ENCODE measurements around the gene OTULINL. TPM values are rescaled to one million over a fixed set of nuclear protein-coding genes. Genes with fewer than 3 reads are reported as not detected.

Gene OTULINL
- total RNA-seq, 1 donor from 2014 or later: 1.8 TPM

- no peak for DNase-seq (ENCODE audit: low spot score)
- intact Hi-C loops (cut with DNase I): no loop called here
Observed at GRCh38 chr5:14595891-14596290, 14.3 kb downstream of the OTULINL start.

DNA sequence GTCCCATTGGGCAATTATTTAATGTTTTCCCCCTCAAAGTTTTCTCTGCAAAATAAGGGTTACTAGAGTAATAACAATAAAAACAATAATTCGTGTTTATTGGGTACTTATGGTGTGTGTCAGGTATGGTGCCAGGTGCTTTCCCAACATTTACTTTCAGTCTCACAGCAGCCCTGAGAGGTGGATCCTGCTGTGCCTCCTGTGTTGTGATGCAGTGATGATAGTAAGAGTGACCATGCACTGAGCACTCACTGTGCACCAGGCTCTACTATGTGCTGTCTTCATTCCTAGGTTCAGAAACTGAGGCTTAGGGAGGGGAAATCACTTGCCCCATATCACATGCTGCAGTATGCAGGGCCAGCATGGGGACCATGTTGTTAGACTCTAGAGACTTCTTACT is 15.5 kb downstream of the OTULINL start:
- intact Hi-C loops (cut with DNase I): no loop called here
- DNase-seq (ENCODE audit: low spot score): no peak

GRCh38 chr5:14598225-14598624 is 16.6 kb downstream of the OTULINL start:
- intact Hi-C loops (cut with DNase I): no loop called here

GRCh38 chr5:14599476-14600127 is 18.0 kb downstream of the OTULINL start:
- intact Hi-C loops (cut with DNase I): no loop called here
- DNase-seq (ENCODE audit: low spot score): no peak

More at GRCh38 chr5:14598225-14598624, 16.6 kb downstream of the OTULINL start:
- no peak for DNase-seq (ENCODE audit: low spot score)

- intact Hi-C loops (cut with DNase I): no loop called here
- no peak for DNase-seq (ENCODE audit: low spot score)
Observed at GRCh38 chr5:14600846-14601245, 19.3 kb downstream of the OTULINL start.

DNA sequence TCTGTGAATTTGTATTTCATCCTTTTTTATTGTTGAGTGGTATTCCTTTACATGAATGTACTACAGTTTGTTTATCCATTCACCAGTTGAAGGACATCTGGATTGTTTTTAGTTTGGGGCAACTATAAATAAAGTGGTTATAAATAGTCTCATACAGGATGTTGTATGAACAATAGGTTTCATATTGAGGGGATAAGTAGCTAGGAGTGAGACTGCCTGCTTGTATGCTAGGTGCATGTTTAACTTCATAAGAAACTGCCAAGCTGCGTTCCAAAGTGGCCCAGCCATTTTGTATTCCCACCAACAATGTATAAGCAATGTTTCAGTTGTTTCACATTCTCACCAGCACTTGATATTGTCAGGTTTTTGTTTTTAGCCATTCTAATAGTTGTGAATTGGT is 21.5 kb downstream of the OTULINL start:
- intact Hi-C loops (cut with DNase I): no loop called here
- DNase-seq (ENCODE audit: low spot score): no peak

- intact Hi-C loops (cut with DNase I): no loop called here
- DNase-seq (ENCODE audit: low spot score): no peak
Observed at GRCh38 chr5:14607104-14607503, 25.5 kb downstream of the OTULINL start.

DNA sequence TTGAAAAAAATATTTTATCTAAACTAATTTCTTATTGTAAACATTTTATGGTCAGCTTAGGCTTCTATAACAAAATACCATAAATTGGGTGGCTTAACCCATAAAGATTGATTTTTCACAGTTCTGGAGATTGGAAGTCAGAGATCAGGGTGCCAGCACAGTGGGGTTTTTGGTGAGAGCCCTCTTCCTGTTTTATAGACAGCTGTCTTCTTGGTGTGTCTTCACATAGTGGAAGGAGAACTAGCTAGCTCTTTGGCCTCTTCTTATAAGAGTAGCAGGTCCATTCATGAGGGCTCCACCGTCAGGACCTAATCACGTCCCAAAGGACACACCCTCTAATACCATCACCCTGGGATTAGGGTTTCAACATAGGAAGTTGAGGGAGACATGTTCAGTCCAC is 26.6 kb downstream of the OTULINL start:
- intact Hi-C loops (cut with DNase I): no loop called here
- no peak for DNase-seq (ENCODE audit: low spot score)

- no peak for DNase-seq (ENCODE audit: low spot score)
- intact Hi-C loops (cut with DNase I): no loop called here
Observed at GRCh38 chr5:14611737-14612136, 30.1 kb downstream of the OTULINL start.

DNA sequence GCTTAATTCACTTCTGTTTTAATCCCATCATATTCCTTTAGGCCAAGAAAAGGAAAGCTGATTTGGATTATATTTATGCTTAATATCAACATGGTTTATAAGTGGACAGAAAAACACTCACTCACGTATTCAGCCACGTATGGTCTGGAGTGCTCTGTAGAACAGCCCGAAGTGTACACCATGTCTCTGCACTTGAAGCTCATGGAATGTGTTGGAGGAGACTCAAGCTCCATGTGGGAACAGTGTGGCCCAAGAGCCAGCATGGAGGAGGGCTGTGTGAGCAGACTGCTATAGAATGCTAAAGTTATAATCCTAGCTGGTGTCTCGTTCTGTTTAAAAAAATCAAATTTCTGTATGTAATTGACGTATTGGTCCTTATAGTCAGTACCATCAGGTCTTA is 32.9 kb downstream of the OTULINL start:
- no peak for DNase-seq (ENCODE audit: low spot score)
- intact Hi-C loops (cut with DNase I): no loop called here

DNA sequence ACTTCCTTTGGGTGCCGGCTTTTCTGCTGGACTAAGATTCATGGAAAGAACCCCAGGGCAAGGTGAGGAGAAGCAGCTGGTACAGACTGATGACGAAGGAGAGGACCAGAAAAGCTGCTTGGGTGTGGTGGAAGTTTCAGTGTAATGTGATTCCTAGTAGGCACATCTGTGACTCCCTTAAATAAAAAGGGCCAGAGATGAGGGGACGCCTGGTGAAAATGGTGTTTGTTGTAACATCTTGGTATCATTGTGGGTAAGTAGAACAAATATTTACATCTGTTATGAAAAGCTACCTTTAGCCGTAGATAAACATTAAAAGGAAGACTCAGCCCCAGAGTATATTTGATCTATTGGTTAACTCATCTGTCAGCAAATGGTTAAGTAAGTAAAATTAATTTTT is 33.8 kb downstream of the OTULINL start:
- no peak for DNase-seq (ENCODE audit: low spot score)
- intact Hi-C loops (cut with DNase I): no loop called here

DNA sequence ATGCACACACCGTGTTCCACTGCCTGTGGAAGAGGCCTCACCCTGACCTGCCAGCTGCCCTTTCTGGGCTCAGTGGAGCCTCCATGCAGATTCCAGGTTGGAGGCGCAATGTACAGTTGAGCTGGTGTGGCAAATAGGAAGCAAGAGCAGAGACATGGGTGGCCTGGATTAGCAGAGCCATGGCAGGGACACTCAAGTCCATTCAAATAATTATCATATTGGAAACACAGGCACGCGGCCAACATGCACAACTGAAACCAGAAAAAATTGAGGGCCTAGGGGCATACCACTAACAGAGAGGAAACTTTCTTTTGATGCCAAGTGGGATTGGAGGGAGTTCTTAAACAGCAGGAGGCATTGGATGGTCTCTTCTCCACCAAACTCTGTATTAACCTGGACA is 35.8 kb downstream of the OTULINL start:
- intact Hi-C loops (cut with DNase I): no loop called here

DNA sequence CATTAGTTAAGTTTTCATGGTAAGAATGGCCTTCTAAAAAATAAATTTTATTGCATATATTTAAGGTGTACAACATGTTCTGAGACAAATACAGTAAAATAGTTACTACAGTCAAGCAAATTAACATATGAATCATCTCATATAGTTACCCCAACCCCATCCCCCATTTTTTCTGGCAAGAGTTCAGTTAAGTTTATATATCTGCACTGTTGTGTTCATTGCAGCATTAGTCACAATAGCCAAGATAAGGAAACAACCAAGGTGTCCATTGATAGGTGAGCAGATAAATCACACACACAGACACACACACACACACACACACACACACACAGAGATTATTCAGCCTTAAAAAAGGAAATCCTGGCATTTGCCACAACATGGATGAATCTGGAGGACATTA is 45.7 kb downstream of the OTULINL start:
- no peak for DNase-seq (ENCODE audit: low spot score)
- intact Hi-C loops (cut with DNase I): no loop called here

More for the DNA sequence above, 35.8 kb downstream of the OTULINL start:
- DNase-seq (ENCODE audit: low spot score): no peak

- no peak for DNase-seq (ENCODE audit: low spot score)
- intact Hi-C loops (cut with DNase I): no loop called here
Observed at GRCh38 chr5:14628346-14628745, 46.8 kb downstream of the OTULINL start.

DNA sequence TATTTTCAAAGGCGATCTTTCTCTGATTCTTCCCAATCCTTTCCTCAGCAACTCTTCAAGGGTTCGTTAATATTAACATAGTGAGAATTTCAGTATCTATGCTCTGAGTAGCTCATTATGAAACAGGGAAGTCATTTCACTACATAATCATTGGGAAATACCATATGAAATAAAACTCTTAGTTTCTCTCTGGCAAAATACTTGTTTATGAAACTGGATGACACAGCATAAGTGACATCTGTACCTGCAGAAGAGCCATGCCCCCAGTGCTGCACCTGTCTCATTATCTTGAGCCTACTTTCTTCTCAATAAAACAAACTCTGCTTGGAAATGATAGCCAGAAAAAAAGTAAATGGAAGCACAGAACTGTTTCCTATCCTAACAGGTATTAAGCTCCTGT is 49.1 kb downstream of the OTULINL start:
- DNase-seq (ENCODE audit: low spot score): no peak
- intact Hi-C loops (cut with DNase I): no loop called here

DNA sequence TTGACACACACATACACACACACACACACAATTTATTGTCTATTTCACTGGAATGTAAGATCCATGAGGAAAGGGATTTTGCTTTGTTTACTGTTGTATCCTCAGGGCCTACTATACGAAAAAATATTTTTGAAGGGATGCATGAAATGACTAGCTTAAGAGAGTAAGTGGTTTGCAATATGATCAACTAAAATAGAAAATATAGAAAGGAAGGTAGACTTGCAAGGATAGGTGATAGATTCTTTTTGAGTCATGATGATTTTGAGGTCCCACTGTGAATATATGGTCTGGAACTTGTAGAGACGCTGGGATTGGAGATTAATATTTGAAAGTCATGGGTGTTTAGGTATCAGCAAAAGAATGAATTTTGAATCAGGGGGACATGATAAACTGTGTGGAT is 54.1 kb downstream of the OTULINL start:
- intact Hi-C loops (cut with DNase I): no loop called here
- no peak for DNase-seq (ENCODE audit: low spot score)

- DNase-seq (ENCODE audit: low spot score): no peak
- intact Hi-C loops (cut with DNase I): loop anchor here (10.0 kb wide), 1 partner anchor 146 kb away; no protein-coding TSS in a partner anchor
Observed at GRCh38 chr5:14640765-14641164, 59.2 kb downstream of the OTULINL start.

- intact Hi-C loops (cut with DNase I): loop anchor here (5.0 to 10.0 kb wide), 3 partner anchors 150 to 657 kb away; no protein-coding TSS in a partner anchor
- DNase-seq (ENCODE audit: low spot score): no peak
Observed at GRCh38 chr5:14644623-14645237, 63.1 kb downstream of the OTULINL start.

- no peak for DNase-seq (ENCODE audit: low spot score)
- intact Hi-C loops (cut with DNase I): no loop called here
Observed at GRCh38 chr5:14650052-14650451, 68.5 kb downstream of the OTULINL start.

DNA sequence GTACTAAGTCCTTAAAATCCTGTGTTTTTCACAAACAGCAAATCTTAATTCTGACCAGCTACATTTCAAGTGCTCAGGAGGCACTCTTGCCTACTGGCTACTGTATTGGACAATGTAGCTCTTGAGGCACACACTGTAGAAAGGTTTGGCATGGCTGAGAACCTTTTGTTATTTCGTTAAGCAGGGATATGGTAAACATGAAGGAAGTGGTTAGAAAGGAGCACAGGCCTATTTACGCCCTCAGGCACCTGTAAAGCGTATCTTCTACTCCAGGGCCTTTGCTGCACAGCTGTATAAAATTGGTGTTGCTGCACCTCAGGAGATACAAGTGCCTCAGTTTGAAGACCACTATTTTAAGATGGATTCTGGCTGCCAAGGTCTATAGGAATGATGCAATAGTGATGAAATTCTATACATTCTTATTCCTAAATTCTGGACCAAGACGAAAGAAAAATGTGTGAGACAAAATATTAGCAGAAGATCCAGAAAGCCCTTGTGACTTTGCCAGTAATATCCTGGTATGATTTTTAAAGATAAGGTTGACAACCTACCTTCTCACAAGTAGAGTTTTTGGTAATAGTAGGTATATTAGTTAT is 73.7 kb downstream of the OTULINL start:
- DNase-seq (ENCODE audit: low spot score): no peak
- intact Hi-C loops (cut with DNase I): no loop called here

DNA sequence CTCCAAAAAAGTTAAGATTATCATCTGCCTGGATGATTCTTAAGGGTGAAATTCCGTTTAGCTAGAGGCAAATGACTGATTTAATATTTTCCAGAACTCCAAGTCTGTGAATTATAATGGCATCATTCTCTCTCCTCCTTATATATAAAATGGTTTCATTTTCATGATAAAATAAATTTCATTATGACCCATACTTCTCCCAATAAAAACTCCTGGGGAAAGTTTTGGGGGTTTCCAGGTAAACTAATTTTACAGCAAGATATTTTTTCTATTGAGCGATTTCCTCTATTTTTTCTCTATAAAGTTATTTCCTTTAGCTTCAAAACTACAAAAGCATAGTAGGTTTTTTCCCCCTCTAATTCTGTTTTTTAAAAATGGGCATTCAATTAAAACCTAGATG is 75.3 kb downstream of the OTULINL start:
- intact Hi-C loops (cut with DNase I): no loop called here
- no peak for DNase-seq (ENCODE audit: low spot score)
